ENCODE data around the gene RAB3D.
"Not testable (repeated sequence)": the region's sequence is repeated elsewhere in the genome, so short reads cannot be mapped to it uniquely, and the experiment has no call there.

RAB3D gene

DNA sequence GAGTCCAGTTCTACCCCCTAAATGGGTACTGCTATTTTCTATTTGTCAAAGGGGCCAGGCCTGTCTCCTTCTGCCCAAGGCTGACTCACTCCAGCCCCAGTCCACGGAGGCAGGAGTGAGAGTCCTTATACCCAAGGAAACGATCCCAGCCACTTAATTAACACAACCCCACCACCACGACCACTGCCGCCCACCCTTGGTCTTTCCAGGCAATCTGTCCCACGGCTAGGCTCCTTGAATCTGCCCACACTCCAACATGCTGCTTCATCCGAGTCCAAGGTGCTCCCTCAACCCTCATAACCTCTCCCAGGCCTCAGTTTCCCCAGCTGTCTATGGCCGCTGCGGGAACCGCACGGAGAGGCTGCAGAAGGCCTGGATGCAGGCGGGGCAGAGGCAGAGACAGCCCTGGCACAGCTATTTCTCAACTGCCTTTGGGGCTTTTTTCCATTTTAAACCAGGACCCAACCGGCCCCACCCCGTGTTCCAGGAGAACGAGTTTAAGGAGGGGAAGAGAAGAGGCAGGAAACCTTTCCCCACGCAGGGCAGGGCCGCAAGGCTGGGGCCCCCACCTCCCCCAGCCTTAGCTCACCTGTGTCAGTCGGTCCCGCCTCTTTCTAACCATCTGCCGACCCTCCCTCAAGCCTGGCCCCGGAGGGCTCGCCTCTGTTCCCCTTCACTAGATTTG, 746 bp downstream of the RAB3D start:
- no peak for DNase-seq (ENCODE audit: low read depth in 2 of 2)

GRCh38 chr19:11338121-11338520, 1.3 kb downstream of the RAB3D start:
- DNase-seq (ENCODE audit: low read depth in 2 of 2) = no peak

GRCh38 chr19:11337080-11337479, 2.4 kb downstream of the RAB3D start:
- no peak for DNase-seq (ENCODE audit: low read depth in 2 of 2)

- DNase-seq (ENCODE audit: low read depth in 2 of 2) = no peak
Measured at GRCh38 chr19:11335449-11336146, 3.9 kb downstream of the RAB3D start.

GRCh38 chr19:11333838-11334237, 5.6 kb downstream of the RAB3D start:
- not testable (repeated sequence) for DNase-seq (ENCODE audit: low read depth in 2 of 2)

GRCh38 chr19:11332822-11333221, 6.6 kb downstream of the RAB3D start:
- no peak for DNase-seq (ENCODE audit: low read depth in 2 of 2)

GRCh38 chr19:11331502-11331901, 8.0 kb downstream of the RAB3D start:
- no peak for DNase-seq (ENCODE audit: low read depth in 2 of 2)

DNA sequence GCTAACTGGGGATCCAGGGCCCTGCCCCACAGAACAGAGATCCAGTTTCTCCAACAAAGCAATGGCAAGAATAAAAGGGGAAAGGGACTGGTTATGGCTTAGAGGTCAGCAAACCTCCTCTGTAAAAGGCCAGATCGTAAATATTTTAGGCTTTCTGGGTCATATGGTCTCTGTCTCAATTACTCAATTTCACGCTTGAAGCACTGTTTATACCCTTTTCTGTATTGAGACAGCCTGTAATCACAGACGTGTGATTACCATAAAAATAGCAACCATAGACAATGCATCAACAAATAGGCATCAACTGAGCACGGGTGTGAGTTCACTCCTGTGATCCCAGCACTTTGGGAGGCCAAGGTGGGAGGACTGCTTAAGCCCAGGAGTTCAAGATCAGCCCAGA, 9.3 kb downstream of the RAB3D start:
- DNase-seq (ENCODE audit: low read depth in 2 of 2) = no peak

GRCh38 chr19:11325544-11325943, 13.9 kb downstream of the RAB3D start:
- no peak for DNase-seq (ENCODE audit: low read depth in 2 of 2)

DNA sequence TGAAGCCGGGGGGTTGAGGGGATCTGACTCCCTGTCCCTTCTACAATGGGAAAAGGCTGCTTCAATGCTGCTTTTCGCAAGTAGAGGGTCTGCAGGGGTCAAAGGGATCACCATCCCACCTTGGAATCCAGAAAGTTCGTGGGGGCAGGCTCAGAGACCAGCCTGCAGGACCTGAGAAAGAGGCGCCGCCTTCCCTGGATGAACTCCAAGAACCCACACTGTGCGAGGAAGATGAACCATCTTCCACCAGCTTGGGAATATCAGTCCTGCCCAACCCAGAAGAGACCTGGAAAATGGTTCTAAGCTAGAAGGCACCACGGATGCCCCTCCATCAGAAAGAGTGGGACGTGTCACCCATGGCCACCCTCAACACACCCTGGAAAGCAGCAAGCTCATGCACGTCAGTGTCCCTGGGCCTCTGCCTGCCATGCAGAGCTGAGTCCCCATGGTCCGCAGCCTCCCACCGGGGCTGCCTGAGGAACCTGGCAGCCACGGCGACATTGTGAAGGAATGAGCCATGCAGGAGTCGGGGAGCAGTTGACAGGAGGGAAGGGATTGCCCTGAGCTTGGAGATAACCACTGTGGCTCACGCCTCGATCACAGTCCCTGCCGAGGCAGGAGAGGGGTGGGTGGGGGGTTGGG, 14.6 kb downstream of the RAB3D start:
- no peak for DNase-seq (ENCODE audit: low read depth in 2 of 2)

- no peak for DNase-seq (ENCODE audit: low read depth in 2 of 2)
Measured at GRCh38 chr19:11324079-11324661, 15.3 kb downstream of the RAB3D start.

- no peak for DNase-seq (ENCODE audit: low read depth in 2 of 2)
Measured at GRCh38 chr19:11323601-11324078, 15.8 kb downstream of the RAB3D start.

DNA sequence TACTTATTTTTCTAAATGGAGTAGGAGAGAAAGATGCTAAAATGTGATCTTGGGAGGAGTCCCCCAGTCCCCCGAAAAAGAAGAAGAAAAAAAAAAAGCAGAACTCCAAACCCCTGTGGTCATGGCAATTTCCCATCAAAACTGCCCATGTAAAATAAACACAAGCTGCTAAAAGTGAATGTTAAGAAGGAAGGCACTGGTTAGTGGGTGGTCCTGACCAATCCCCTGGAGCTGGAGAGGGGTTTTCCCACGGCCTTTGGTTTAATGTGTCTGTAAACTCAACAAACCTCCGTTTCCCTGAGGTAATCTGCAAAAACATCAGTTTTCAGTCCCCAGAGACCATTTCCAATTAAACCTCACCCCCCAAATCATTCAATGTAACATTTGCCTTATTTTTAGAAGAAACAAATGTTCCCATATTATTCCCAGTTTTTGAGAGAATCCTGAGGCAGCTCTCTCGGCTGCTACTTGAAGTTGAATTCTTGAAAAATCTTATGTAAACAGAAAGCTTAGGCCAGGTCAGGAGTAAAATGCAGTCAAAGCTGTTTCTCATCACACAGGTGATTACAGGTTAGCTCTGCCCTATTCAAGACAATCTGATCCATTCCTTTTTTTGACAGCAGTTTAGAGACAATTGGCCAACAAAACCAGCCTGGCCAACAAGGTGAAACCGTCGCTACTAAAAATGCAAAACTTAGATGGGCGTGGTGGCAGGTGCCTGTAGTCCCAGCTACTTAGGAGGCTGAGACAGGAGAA, 17.0 kb downstream of the RAB3D start:
- no peak for DNase-seq (ENCODE audit: low read depth in 2 of 2)

GRCh38 chr19:11321191-11322126, 18.0 kb downstream of the RAB3D start:
- no peak for DNase-seq (ENCODE audit: low read depth in 2 of 2)

GRCh38 chr19:11320278-11320995, 19.0 kb downstream of the RAB3D start:
- DNase-seq (ENCODE audit: low read depth in 2 of 2) = not testable (repeated sequence)

- no peak for DNase-seq (ENCODE audit: low read depth in 2 of 2)
Measured at GRCh38 chr19:11306337-11306736, 33.1 kb downstream of the RAB3D start.

DNA sequence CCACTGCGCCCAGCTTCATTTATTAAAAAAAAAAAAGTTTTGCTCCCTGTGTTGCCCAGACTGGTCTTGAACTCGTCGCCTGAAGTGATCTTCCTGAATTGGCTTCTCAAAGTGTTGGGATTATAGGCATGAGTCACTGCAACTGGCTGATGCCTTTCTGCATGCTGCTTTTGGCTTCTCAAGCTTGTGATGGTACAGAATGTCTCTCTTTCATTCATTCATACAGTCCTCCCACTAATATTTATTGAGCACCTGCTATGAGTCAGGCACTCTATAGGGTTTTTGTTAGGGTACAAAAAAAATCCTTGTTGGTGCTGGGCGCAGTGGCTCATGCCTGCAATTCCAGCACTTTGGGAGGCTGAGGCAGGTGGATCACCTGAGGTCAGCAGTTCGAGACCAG, 34.5 kb downstream of the RAB3D start:
- DNase-seq (ENCODE audit: low read depth in 2 of 2) = no peak

- no peak for DNase-seq (ENCODE audit: low read depth in 2 of 2)
Measured at GRCh38 chr19:11300811-11301120, 38.7 kb downstream of the RAB3D start.

DNA sequence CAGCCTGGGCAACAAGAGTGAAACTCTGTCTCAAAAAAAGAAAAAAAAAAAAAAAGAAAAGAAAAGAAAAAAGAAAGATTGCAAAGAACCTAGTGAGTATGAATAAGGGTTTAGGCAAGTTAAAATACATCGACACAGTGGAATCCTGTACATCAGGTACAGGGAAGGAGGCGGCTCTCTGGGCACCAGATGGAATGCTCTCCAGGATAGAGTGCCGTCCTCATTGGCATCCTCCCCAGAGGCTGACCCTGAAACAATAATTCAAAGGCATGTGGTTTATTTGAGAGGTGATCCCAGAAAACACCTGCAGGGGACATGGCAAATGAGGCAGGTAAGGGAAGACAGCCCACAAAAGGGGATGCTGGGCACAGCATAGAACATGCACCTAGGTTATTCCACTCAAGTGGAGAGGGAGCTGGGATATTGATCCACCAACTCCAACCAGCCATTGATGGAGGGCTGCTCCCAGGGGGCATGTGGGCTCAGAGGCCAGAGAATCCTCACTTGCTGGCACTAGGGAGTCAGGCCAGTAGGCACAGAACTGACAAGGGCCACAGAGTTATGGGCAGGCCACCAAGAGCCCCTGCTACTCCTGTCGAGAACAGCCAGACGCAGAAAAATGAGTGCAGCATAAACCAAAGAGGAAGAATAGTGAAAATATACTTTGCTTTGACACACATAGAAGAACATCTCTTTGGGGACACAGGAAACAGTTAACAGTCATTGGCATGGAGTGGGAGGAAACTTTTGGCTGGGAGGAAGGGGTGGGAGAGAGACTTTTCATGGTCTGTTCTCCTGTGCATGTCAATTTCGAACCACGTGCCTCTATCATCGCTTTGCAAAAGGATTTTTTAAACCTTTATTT, 39.3 kb downstream of the RAB3D start:
- no peak for DNase-seq (ENCODE audit: low read depth in 2 of 2)

Measured in stimulated activated CD8-positive, alpha-beta memory T cell treated with anti-CD3 and anti-CD28 coated beads, Interleukin-7, amount 100 ng/mL, for 1 hour (primary cell).